ENCODE data around the gene UBE2D2.
"Not testable (repeated sequence)": the region's sequence is repeated elsewhere in the genome, so short reads cannot be mapped to it uniquely, and the experiment has no call there.

Gene UBE2D2

DNA sequence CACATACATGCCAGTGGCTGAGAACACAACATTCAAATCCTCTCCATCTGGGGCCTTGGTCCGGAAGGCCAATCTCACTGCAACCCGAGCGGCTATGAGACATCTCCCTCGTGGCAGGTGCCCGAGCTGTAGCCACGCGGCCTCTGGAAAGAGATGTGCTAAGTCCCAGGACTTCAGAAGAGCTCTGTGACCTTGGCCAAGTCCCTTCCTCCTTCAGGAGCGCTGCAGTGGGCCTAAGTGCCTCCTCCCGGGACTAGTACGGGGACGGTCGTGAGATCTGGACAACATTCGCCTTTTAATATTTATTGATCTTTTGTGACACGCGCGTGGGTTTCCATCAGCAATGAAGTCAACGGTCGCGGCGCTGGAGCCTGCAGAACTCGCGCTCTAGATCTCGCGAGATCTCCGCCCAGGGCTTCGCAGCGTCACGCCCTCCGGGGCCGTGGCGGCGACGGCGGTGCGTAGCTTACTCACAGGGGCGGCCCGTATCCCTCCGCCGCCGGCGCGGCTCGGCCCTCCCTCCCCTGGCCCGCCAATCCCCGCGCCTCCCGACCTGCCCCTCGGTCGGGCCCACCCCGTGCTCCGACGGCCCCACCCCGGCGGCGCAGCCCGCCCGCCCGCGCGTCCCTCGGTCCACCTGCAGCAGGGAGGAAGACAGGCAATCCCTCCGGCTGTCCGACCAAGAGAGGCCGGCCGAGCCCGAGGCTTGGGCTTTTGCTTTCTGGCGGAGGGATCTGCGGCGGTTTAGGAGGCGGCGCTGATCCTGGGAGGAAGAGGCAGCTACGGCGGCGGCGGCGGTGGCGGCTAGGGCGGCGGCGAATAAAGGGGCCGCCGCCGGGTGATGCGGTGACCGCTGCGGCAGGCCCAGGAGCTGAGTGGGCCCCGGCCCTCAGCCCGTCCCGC lies at the start of gene UBE2D2:
Gene UBE2D2, plus strand, starts transcription at position 588 of the 903 bp plus-strand sequence. CDS start 453 bp downstream, outside the sequence.
- in situ Hi-C loops (cut with MboI; ENCODE audit: low sequenced_read_pairs): no loop called here

DNA sequence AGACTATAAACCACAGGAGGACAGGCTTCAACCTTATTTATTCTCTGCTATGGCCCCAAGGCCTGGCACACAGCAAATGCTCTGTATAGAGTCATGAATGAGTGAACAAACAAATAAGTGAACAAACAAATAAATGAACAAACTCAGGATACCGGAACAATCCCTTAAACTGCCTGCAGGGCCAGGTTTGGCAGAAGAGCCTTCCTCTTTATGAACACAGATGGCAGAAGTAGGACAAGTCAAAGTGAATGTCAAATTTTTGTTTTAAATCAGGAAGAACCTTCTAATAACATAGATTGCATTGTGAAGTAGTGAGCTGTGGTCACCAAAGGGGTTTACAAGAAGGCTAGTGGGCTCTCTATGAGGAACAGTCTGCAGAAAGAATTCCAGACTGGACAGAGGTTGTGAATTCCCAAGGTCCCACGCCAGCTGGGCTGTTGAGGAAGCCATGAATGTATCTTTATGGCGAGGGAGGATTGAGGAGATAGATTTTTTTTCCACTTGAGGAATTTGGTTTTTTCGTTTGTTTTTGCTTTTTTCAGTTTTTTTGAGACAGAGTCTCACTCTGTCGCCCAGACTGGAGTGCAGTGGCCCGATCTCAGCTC lies 48.3 kb upstream of the UBE2D2 start:
- in situ Hi-C loops (cut with MboI; ENCODE audit: low sequenced_read_pairs): no loop called here

- in situ Hi-C loops (cut with MboI; ENCODE audit: low sequenced_read_pairs): not testable (repeated sequence)
These were observed 47.7 kb upstream of the UBE2D2 start for GRCh38 chr5:139513434-139513833.

GRCh38 chr5:139513852-139514485 lies 47.2 kb upstream of the UBE2D2 start:
- in situ Hi-C loops (cut with MboI; ENCODE audit: low sequenced_read_pairs): no loop called here

- in situ Hi-C loops (cut with MboI; ENCODE audit: low sequenced_read_pairs): no loop called here
These were observed 46.7 kb upstream of the UBE2D2 start for GRCh38 chr5:139514486-139514856.

GRCh38 chr5:139517683-139518564 lies 43.2 kb upstream of the UBE2D2 start:
- in situ Hi-C loops (cut with MboI; ENCODE audit: low sequenced_read_pairs): no loop called here

DNA sequence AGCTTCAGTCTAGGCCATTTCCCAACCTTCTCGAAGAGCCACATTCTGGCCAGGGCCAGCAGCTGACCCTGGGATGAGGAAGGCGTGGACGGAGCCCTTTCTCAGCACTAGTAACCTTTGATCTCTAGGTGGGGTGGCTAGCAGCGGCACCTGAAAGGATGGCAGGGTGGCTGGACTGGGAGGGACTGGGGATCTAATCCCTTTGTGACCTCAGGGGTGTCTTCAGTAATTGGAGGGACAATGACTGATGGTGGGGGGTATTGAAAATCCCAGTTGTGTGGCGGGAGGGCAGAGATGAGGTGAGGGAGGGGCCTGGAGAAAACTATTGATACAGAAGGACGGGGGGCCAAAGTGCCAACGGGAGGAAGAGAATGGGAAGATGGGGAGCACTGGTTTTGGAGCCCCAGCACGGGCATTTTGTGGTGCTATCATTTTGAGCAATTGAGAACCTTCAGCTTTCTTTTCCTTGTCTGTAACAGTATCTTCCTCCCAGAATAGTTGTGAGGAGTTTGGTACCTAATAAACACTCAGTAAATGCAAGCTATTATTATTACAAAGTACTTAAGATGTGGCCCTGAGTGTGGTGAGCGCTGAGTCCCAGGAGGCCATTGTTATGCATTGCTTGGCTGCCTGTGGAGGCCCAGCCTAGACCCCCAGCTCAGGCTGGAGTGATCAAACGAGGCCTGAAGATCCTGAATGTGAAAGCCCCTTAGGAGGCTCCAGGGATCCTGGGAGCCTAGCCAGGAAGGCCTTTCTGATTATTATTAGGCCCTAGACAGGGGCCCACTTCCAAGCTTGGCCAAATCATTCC lies 37.3 kb upstream of the UBE2D2 start:
- in situ Hi-C loops (cut with MboI; ENCODE audit: low sequenced_read_pairs): no loop called here

GRCh38 chr5:139524446-139524845 lies 36.7 kb upstream of the UBE2D2 start:
- in situ Hi-C loops (cut with MboI; ENCODE audit: low sequenced_read_pairs): no loop called here

DNA sequence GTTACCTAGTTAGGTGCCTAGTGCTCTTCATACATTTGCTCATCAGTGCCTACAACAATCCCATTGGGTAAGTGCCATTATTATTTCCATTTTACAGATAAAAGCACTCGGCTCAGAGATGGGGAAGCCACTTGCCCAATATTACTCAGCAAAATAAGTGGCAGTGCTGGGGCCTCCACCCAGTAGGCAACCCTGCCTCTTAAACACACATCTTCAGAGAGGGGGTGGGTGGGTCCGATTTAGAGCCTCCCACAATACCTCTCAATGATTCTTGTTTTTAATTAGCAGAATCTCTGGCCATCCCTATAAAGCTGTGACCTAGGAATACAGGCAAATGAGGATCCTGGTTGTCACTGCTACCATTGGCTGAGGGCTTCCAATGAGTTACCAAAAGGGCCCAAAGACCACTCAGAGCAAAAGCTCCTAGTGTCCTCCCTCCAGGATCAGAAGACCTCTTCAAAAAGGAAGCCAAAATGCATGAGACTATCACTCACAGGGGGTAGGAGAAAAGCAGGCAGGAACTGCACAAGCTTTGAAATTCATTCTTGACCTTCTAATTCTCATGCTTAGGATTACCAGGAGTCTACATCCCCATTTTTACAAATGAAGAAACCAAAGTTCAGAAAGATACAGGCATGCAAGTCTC lies 36.1 kb upstream of the UBE2D2 start:
- in situ Hi-C loops (cut with MboI; ENCODE audit: low sequenced_read_pairs): no loop called here

GRCh38 chr5:139525586-139526308 lies 35.4 kb upstream of the UBE2D2 start:
- in situ Hi-C loops (cut with MboI; ENCODE audit: low sequenced_read_pairs): not testable (repeated sequence)

- in situ Hi-C loops (cut with MboI; ENCODE audit: low sequenced_read_pairs): not testable (repeated sequence)
These were observed 34.6 kb upstream of the UBE2D2 start for GRCh38 chr5:139526309-139527089.

DNA sequence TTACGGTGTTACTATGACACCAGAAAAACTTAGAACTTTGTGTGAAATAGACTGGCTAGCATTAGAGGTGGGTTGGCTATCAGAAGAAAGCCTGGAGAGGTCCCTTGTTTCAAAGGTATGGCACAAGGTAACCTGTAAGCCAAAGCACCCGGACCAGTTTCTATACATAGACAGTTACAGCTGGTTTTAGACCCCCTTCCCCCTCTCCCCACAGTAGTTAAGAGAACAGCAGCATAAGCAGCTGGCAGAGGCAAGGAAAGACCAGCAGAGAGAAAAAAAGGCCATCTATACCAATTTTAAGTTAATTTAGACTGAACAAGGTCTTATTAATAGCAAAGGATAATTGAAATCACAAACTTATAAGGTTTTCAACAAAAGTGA lies 34.1 kb upstream of the UBE2D2 start:
- in situ Hi-C loops (cut with MboI; ENCODE audit: low sequenced_read_pairs): not testable (repeated sequence)

- in situ Hi-C loops (cut with MboI; ENCODE audit: low sequenced_read_pairs): not testable (repeated sequence)
These were observed 33.2 kb upstream of the UBE2D2 start for GRCh38 chr5:139527896-139528467.

GRCh38 chr5:139528695-139529094 lies 32.4 kb upstream of the UBE2D2 start:
- in situ Hi-C loops (cut with MboI; ENCODE audit: low sequenced_read_pairs): not testable (repeated sequence)

DNA sequence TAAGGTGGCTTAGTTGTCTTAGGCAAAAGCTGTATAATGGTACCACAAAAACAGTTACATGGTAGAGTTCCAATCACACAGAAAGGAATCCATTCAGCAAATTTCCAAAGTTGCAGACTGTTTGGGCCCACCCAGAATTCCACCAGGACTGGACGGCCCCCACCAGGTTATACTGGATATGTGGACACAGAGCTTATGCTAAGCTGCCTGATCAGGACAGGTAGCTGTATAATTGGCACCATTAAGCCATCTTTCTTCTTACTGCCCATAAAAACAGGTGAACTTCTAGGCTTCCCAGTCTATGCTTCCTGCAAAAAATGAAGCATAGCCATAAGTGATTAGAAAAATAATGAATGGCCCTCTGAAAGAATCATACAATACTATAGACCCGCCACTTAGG lies 31.1 kb upstream of the UBE2D2 start:
- in situ Hi-C loops (cut with MboI; ENCODE audit: low sequenced_read_pairs): not testable (repeated sequence)

DNA sequence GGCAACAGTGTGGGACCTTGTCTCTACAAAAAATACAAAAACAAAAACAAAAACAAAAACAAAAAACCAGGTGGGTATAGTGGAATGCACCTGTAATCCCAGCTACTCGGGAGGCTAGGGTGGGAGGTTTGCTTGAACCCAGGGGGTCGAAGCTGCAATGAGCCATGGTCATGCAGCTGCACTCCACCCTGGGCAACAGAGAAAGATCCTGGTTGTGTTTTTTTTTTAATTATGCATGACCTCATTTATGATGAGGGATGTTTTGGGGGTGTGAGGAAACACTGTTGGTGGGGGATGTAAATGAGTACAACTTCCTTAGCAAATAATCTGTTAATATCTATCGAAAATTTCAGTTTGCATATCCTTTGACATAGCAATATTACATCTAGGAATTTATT lies 29.4 kb upstream of the UBE2D2 start:
- in situ Hi-C loops (cut with MboI; ENCODE audit: low sequenced_read_pairs): no loop called here

DNA sequence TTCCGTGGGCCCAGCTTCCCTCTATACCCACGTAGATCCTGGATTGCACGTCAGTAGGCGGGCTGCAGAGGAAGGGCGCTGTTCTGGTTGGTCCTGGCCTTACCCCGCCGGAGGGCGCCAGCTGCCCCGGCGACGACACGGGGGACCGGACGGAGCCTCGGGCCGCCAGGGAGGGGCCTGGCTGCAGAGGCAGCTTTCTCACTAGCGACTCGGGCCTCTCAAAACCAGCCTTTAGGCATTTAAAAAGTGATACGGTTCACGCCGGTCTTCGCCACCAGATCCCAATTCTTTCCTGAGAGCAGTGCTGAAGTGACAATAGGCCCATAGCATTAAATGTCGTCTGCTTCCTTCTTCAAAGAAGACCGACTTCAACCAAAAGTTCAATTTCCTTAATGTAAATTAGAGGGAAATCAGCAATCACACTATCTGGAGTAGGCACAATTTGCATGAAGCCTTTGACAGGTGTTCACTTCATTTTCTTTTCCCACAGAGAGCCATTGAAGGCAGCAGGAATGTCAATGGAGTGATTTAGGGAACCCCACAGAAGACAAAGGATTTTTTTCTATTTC lies 17.6 kb upstream of the UBE2D2 start:
- in situ Hi-C loops (cut with MboI; ENCODE audit: low sequenced_read_pairs): no loop called here
